ENCODE measurements around the gene IL11.
"Not testable (repeated sequence)": the region's sequence is repeated elsewhere in the genome, so short reads cannot be mapped to it uniquely, and the experiment has no call there.

DNA sequence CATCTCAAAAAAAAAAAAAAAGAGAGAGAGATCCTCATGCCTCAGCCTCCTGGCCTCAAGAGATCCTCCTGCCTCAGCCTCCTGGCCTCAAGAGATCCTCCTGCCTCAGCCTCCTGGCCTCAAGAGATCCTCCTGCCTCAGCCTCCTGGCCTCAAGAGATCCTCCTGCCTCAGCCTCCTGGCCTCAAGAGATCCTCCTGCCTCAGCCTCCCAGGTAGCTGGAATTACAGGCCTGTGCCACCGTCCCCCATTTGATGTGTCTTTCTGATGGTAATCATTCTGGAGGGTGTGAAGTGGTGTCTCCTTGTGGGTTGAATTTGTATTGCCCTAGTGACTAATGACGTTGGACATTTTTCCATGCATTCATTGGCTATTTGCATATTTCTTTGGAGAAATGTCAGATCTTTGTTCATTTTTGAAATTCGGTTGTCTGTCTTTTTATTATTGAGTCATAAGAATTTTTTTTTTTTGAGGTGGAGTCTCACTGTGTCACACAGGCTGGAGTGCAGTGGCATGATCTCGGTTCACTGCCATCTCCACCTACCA, 41.4 kb downstream of the IL11 start:
- TF ChIP-seq POLR2A, POLR2AphosphoS5, CTCF (IDR thresholded peaks at IDR 0.05): not testable (repeated sequence)

Measured in gastroesophageal sphincter (tissue), 3 donors.